GM12874 (cell line): ENCODE data around the gene GAL3ST1.
A peak's percentile ranks its signal among the peaks of the same experiment; 100 is the strongest.

Source experiments
- CTCF ChIP-seq: IDR thresholded peaks from 2 replicates; pipeline ENCODE4 v1.5.1; 2011; ENCODE audit warnings: low read depth, mild to moderate bottlenecking, control low read depth, low read length, moderate library complexity; ENCODE audit not compliant: insufficient read depth

Gene GAL3ST1

GRCh38 chr22:30604723-30605122 lies 30.3 kb upstream of the GAL3ST1 start:
- no peak for TF ChIP-seq CTCF

- no peak for TF ChIP-seq CTCF
These were observed 29.3 kb upstream of the GAL3ST1 start for GRCh38 chr22:30603801-30604200.

- peak; percentile 47 for TF ChIP-seq CTCF
These were observed 27.6 kb upstream of the GAL3ST1 start for GRCh38 chr22:30602049-30602448.

- TF ChIP-seq CTCF: no peak
These were observed 27.0 kb upstream of the GAL3ST1 start for GRCh38 chr22:30601464-30601863.

GRCh38 chr22:30600921-30601320 lies 26.5 kb upstream of the GAL3ST1 start:
- TF ChIP-seq CTCF: no peak

- no peak for TF ChIP-seq CTCF
These were observed 24.5 kb upstream of the GAL3ST1 start for GRCh38 chr22:30598986-30599385.

GRCh38 chr22:30596886-30597285 lies 22.4 kb upstream of the GAL3ST1 start:
- TF ChIP-seq CTCF: no peak

- TF ChIP-seq CTCF: no peak
These were observed 21.7 kb upstream of the GAL3ST1 start for GRCh38 chr22:30596199-30596598.
